Left lung (tissue), 10 donors: Measurements from ENCODE around the gene TMEM86A. TPM values are rescaled to one million over a fixed set of nuclear protein-coding genes. Genes with fewer than 3 reads are reported as not detected.

Experiments used
- ATAC-seq: fragments of 200-7000 bp; cut with Tn5 transposase; one replicate; pipeline ENCODE4 v1.9.1; 2020; ENCODE audit warnings: moderate library complexity
- DNase-seq, 4 donors: peaks; one replicate each; pipeline ENCODE4 v3.0.0-alpha.2; 2013 to 2020
- H3K27ac ChIP-seq, 2 donors: fragments of 200-600 bp; sonication (generic) in 1 of 2; one replicate each; pipeline versions ENCODE4 v1.5.0 to v1.8.0; 2020 to 2021
- H3K27me3 ChIP-seq, 2 donors: fragments of 200-600 bp; sonication (generic) in 1 of 2; one replicate each; pipeline versions ENCODE4 v1.5.0 to v1.8.0; 2020 to 2021
- H3K36me3 ChIP-seq, 2 donors: fragments of 200-600 bp; sonication (generic) in 1 of 2; one replicate each; pipeline versions ENCODE4 v1.5.0 to v1.8.0; 2020 to 2021
- H3K4me1 ChIP-seq, 2 donors: fragments of 200-600 bp; one replicate each; pipeline ENCODE4 v1.8.0; 2021
- H3K4me3 ChIP-seq, 2 donors: fragments of 200-600 bp; sonication (generic) in 1 of 2; one replicate each; pipeline versions ENCODE4 v1.5.0 to v1.8.0; 2020 to 2021; ENCODE audit warnings: mild to moderate bottlenecking in 1 of 2
- H3K9me3 ChIP-seq, 2 donors: fragments of 200-600 bp; sonication (generic) in 1 of 2; one replicate each; pipeline versions ENCODE4 v1.5.0 to v1.8.0; 2020 to 2021
- CTCF ChIP-seq, 2 donors: fragments of 200-600 bp; sonication (generic) in 1 of 2; IDR thresholded peaks; one replicate each; pipeline versions ENCODE4 v1.5.0 to v1.8.0; 2021; ENCODE audit warnings: antibody characterized with exemption in 2 of 2
- intact Hi-C, 2 donors: fragments of 100-400 bp; cut with DNase I; formaldehyde crosslinking; loops; one replicate each; pipeline versions ENCODE4 v1.11.2 to v1.14.2; 2022
- polyA plus RNA-seq, 6 donors: library from polyadenylated mRNA; unstranded; fragments of 120-200 nt; gene quantifications; one replicate each; pipeline ENCODE4 v1.2.1, GENCODE V29; 2013; ENCODE audit not compliant: insufficient read length in 6 of 6
- total RNA-seq, 2 donors: library from RNA; stranded (reverse); fragmentation: NEBNext Ultra II Directional; extraction: Animal tissue kit (Norgen Biotek cat#: 25700); gene quantifications; one replicate each; pipeline ENCODE4 v1.2.1, GENCODE V29; 2021
- donor health status: DM: no; HTN: yes; CAD: no.
- donor health status: DM: no; HTN: no; CAD: no.

TMEM86A gene
- total and polyA plus RNA-seq, 8 donors = 3.2 to 9.1 (median 3.8) TPM

- Histone ChIP-seq H3K4me3 (no peak overlapping the region), H3K4me1 (peaks cover 0 to 31% of the 10 kb centered on the region in 2 donors), H3K27ac (no peak overlapping the region), H3K27me3 (peaks cover 0 to 21% of the 10 kb centered on the region in 2 donors), H3K9me3 (no peaks in the 10 kb centered on the region), H3K36me3 (no peaks in the 10 kb centered on the region)
- intact Hi-C loops = no loop called here
- TF ChIP-seq CTCF (IDR thresholded peaks at IDR 0.05) = no peak
- ATAC-seq (no peak), DNase-seq (no peak)
These were observed 1.8 kb upstream of the TMEM86A start for GRCh38 chr11:18696638-18697225.

GRCh38 chr11:18697576-18697975 lies 1.0 kb upstream of the TMEM86A start:
- DNase-seq (no peak), ATAC-seq (peak; percentile 12)

GRCh38 chr11:18699269-18699596 lies 654 bp downstream of the TMEM86A start:
- DNase-seq = peak in 1 of 4 donors; percentile 36
- Histone ChIP-seq H3K9me3 (no peaks in the 10 kb centered on the region), H3K4me3 (peak overlapping the region; percentile 69 to 78), H3K27ac (peak overlapping the region; percentile 66 to 85), H3K27me3 (peaks cover 0 to 21% of the 10 kb centered on the region in 2 donors), H3K4me1 (peaks cover 0 to 31% of the 10 kb centered on the region in 2 donors), H3K36me3 (no peaks in the 10 kb centered on the region)
- TF ChIP-seq CTCF (IDR thresholded peaks at IDR 0.05) = no peak
- ATAC-seq = no peak
- intact Hi-C loops = no loop called here

More at GRCh38 chr11:18697576-18697975, 1.0 kb upstream of the TMEM86A start:
- Histone ChIP-seq H3K36me3 (no peaks in the 10 kb centered on the region), H3K4me1 (peaks cover 0 to 31% of the 10 kb centered on the region in 2 donors), H3K4me3 (no peak overlapping the region), H3K27me3 (peaks cover 0 to 21% of the 10 kb centered on the region in 2 donors), H3K9me3 (no peaks in the 10 kb centered on the region), H3K27ac (peak overlapping the region in 1 of 2 donors; percentile 66)
- TF ChIP-seq CTCF (IDR thresholded peaks at IDR 0.05) = no peak
- intact Hi-C loops = no loop called here

GRCh38 chr11:18699848-18700261 lies 1.3 kb downstream of the TMEM86A start:
- intact Hi-C loops = no loop called here
- ATAC-seq (peak; percentile 22), DNase-seq (peak in 3 of 4 donors; percentile 18 to 66 (median 36))
- Histone ChIP-seq H3K36me3 (no peaks in the 10 kb centered on the region), H3K4me3 (peak overlapping the region; percentile 69 to 78), H3K9me3 (no peaks in the 10 kb centered on the region), H3K27ac (peak overlapping the region in 1 of 2 donors; percentile 85), H3K4me1 (peaks cover 0 to 33% of the 10 kb centered on the region in 2 donors), H3K27me3 (peaks cover 0 to 22% of the 10 kb centered on the region in 2 donors)
- TF ChIP-seq CTCF (IDR thresholded peaks at IDR 0.05) = no peak

- Histone ChIP-seq H3K4me3 (no peak overlapping the region), H3K27ac (peak overlapping the region in 1 of 2 donors; percentile 85), H3K9me3 (no peaks in the 10 kb centered on the region), H3K4me1 (peaks cover 5 to 38% of the 10 kb centered on the region in 2 donors), H3K27me3 (peaks cover 0 to 27% of the 10 kb centered on the region in 2 donors), H3K36me3 (no peaks in the 10 kb centered on the region)
- DNase-seq (no peak), ATAC-seq (no peak)
- TF ChIP-seq CTCF (IDR thresholded peaks at IDR 0.05) = no peak
- intact Hi-C loops = no loop called here
These were observed 1.8 kb downstream of the TMEM86A start for GRCh38 chr11:18700375-18700774.
